Measurements from ENCODE around the gene SNX25. TPM values are rescaled to one million over a fixed set of nuclear protein-coding genes. Genes with fewer than 3 reads are reported as not detected.
A peak's percentile ranks its signal among the peaks of the same experiment; 100 is the strongest.

Gene SNX25
- total and polyA plus RNA-seq, 2 of the 13 experiments (the other 11 are each of a cell fraction or from before 2014, with no cell fraction given): 23.4 to 23.5 TPM

- TF ChIP-seq MAZ (IDR thresholded peaks at IDR 0.05; ENCODE audit: borderline replicate concordance, low read depth, low read length) (0 out of 2 replicates have a peak, but pooled peaks have one; percentile 31), MAZ (CRISPR knock-in tag; IDR thresholded peaks at IDR 0.05; ENCODE audit: low read depth) (no peak), THAP11 (CRISPR knock-in tag; IDR thresholded peaks at IDR 0.05) (no peak), THRA (CRISPR knock-in tag; IDR thresholded peaks at IDR 0.05; ENCODE audit: borderline replicate concordance) (no peak), MBNL3 (CRISPR knock-in tag; conservative IDR thresholded peaks at IDR 0.05) (no peak), DMTF1 (CRISPR knock-in tag; IDR thresholded peaks at IDR 0.05) (no peak), ZNF761 (CRISPR knock-in tag; conservative IDR thresholded peaks at IDR 0.05) (no peak), MIXL1 (CRISPR knock-in tag; IDR thresholded peaks at IDR 0.05) (peak; percentile 91), RFX1 (IDR thresholded peaks at IDR 0.05) (peak; percentile 57), PPARG (CRISPR knock-in tag; conservative IDR thresholded peaks at IDR 0.05) (peak; percentile 53; the same call in 1 of the 2 replicates), ZNF775 (CRISPR knock-in tag; IDR thresholded peaks at IDR 0.05; ENCODE audit: borderline replicate concordance) (peak; percentile 98), TERF1 (CRISPR knock-in tag; IDR thresholded peaks at IDR 0.05) (no peak), ARID3A (IDR thresholded peaks at IDR 0.05; ENCODE audit: low read depth, low read length) (peak; percentile 76; the same call in 1 of the 2 replicates), GATAD2A (CRISPR knock-in tag; IDR thresholded peaks at IDR 0.05) (0 out of 2 replicates have a peak, but pooled peaks have one; percentile 48), SOX13 (IDR thresholded peaks at IDR 0.05) (no peak), SOX13 (CRISPR knock-in tag; conservative IDR thresholded peaks at IDR 0.05 in 1 of 2, IDR thresholded peaks at IDR 0.05 in 1 of 2) (peak in 1 of 2 experiments; percentile 63; a peak in 2 of 4 replicates), SOX5 (CRISPR knock-in tag; IDR thresholded peaks at IDR 0.05; ENCODE audit: borderline replicate concordance) (peak; percentile 74), IRX3 (CRISPR knock-in tag; IDR thresholded peaks at IDR 0.05; ENCODE audit: borderline replicate concordance, low read depth) (no peak), ZNF652 (CRISPR knock-in tag; IDR thresholded peaks at IDR 0.05; ENCODE audit: borderline replicate concordance, low read depth) (no peak), ZFP36L2 (CRISPR knock-in tag; IDR thresholded peaks at IDR 0.05) (no peak), NCOA2 (CRISPR knock-in tag; IDR thresholded peaks at IDR 0.05) (0 out of 2 replicates have a peak, but pooled peaks have one; percentile 16), IRF2 (CRISPR knock-in tag; IDR thresholded peaks at IDR 0.05) (0 out of 2 replicates have a peak, but pooled peaks have one; percentile 36)
Observed at GRCh38 chr4:185235843-185236503, 26.6 kb downstream of the SNX25 start (continued).
